CD4-positive, alpha-beta T cell (primary cell): ENCODE measurements around the gene TMEM150B. TPM values are rescaled to one million over a fixed set of nuclear protein-coding genes. Genes with fewer than 3 reads are reported as not detected.

Source experiments
- ATAC-seq: fragments of 200-7000 bp; cut with Tn5 transposase; one replicate; pipeline ENCODE4 v1.10.0; 2022; ENCODE audit warnings: mild to moderate bottlenecking; ENCODE audit not compliant: poor library complexity
- CTCF ChIA-PET: fragments of 350-600 bp; sonication (Branson Sonifier 250); formaldehyde crosslinking; loops from one replicate; lab custom pipeline; 2021; ENCODE audit warnings: antibody characterized with exemption, inconsistent platforms; lab: Charles Lee
- POLR2A ChIA-PET: fragments of 350-600 bp; sonication (Branson Sonifier 250); formaldehyde crosslinking; loops from one replicate; lab custom pipeline; 2021; ENCODE audit warnings: antibody characterized with exemption, inconsistent platforms; lab: Charles Lee
- DNase-seq, 14 experiments: peaks; one replicate each; pipeline ENCODE4 v3.0.0-alpha.2; 2013 to 2020; ENCODE audit warnings: mixed read lengths in 2 of 14
- H3K27ac ChIP-seq, 2 donors: one replicate each; pipeline versions ENCODE4 v1.5.1 to v1.7.0; 2013; ENCODE audit warnings: low read length in 2 of 2, low read depth in 1 of 2, mild to moderate bottlenecking in 1 of 2
- H3K27me3 ChIP-seq, 2 experiments: 1 replicate in 1 of 2; 2 replicates in 1 of 2; pipeline versions ENCODE4 v1.6.1 to v1.7.0; 2013; ENCODE audit warnings: low read length in 2 of 2, control low read depth in 1 of 2, mild to moderate bottlenecking in 1 of 2, moderate library complexity in 1 of 2; ENCODE audit not compliant: insufficient read depth in 2 of 2, control insufficient read depth in 1 of 2
- H3K36me3 ChIP-seq: one replicate; pipeline ENCODE4 v1.6.1; 2013; ENCODE audit warnings: low read length, control low read depth; ENCODE audit not compliant: insufficient read depth
- H3K4me1 ChIP-seq: one replicate; pipeline ENCODE4 v1.6.1; 2013; ENCODE audit warnings: low read length, control low read depth; ENCODE audit not compliant: insufficient read depth
- H3K4me3 ChIP-seq: one replicate; pipeline ENCODE4 v1.5.1; 2013; ENCODE audit warnings: mild to moderate bottlenecking, low read length, moderate library complexity
- H3K9me3 ChIP-seq, 2 experiments: 1 replicate in 1 of 2; 2 replicates in 1 of 2; pipeline versions ENCODE4 v1.6.1 to v1.7.0; 2013; ENCODE audit warnings: low read length in 2 of 2, mild to moderate bottlenecking in 2 of 2, control low read depth in 1 of 2, moderate library complexity in 1 of 2; ENCODE audit not compliant: control insufficient read depth in 1 of 2, insufficient read depth in 1 of 2
- H3K27ac Mint-ChIP-seq: one replicate; pipeline ENCODE4 v1.8.0; 2020; ENCODE audit warnings: mixed read lengths
- H3K27me3 Mint-ChIP-seq: one replicate; pipeline ENCODE4 v1.8.0; 2021; ENCODE audit warnings: mixed read lengths
- H3K36me3 Mint-ChIP-seq: one replicate; pipeline ENCODE4 v1.8.0; 2021; ENCODE audit warnings: low read depth, mixed read lengths
- H3K4me1 Mint-ChIP-seq: one replicate; pipeline ENCODE4 v1.8.0; 2021; ENCODE audit warnings: low read depth, mixed read lengths
- H3K4me3 Mint-ChIP-seq: one replicate; pipeline ENCODE4 v1.8.0; 2020; ENCODE audit warnings: mild to moderate bottlenecking, mixed read lengths
- H3K9me3 Mint-ChIP-seq: one replicate; pipeline ENCODE4 v1.8.0; 2020; ENCODE audit warnings: mixed read lengths
- intact Hi-C, 2 experiments: fragments of 100-400 bp; cut with DNase I in 1 of 2; cut with micrococcal nuclease in 1 of 2; formaldehyde crosslinking; loops; one replicate each; pipeline versions ENCODE4 v1.15.1 to v1.9.0; 2023 to 2025; cut with DNase I, micrococcal nuclease
- total RNA-seq, 174 experiments: library from RNA in 2 of 174; stranded (reverse) in 2 of 174; gene quantifications; one replicate each; pipeline ENCODE4 v1.2.3 and lab custom pipeline; 2021 to 2026
- TF ChIP-seq, protein P1 (sequence below): fragments of 200-600 bp; IDR thresholded peaks from one replicate; pipeline ENCODE4 v1.8.0; 2022; ENCODE audit warnings: antibody characterized with exemption, mild to moderate bottlenecking

Gene TMEM150B
- total RNA-seq, 2 experiments from 2014 or later = not detected

DNA sequence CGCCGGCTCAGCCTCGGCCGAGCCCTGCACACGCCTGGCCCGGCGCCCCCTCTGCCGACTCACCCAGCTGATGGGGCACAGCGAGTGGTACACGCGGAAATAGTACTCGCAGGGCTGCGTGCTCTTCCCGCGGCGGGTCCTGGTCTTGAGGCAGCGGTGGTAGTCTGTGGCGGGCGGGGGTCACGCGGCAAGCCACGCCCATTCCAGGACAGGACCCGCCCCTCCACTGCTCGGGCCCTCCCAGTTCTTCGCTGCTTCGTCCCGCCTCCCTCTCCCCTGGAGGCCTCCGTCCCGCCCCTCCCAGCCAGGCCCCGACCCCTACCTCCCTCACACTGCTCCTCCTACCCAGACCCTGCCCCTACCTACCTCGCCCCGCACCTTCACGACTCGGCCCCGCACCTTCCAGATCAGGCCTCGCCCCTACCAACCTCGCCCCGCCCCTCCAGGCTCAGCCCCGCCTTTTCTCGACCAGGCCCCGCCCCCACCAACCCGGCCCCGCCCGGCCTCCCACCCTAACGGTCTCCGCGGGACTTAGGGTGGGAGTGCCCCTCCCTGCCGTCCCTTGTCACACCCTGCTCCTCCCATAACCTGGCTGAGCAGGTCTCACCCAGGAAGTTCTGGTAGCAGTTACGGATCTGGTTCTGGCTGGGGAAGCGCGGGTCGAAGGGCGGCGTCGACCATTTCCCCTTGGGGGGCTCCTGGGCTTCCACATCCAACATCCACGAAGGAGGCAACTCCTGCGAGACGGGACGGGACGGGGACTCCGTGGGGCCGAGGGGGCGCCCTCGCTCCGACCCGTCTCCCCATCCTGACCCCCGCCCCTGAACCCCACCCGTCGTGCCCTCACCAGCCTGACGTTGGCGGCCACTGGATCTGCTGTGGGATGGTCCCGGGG is 28.9 kb upstream of the TMEM150B start:
- Histone ChIP-seq H3K4me1 (peaks cover 29% of the 10 kb centered on the region), H3K36me3 (no peaks in the 10 kb centered on the region), H3K27me3 (peaks cover 34% of the 10 kb centered on the region in 2 experiments), H3K4me3 (peak overlapping the region; percentile 54), H3K9me3 (peaks cover 0 to 27% of the 10 kb centered on the region in 2 experiments), H3K27ac (no peak overlapping the region)
- ChIA-PET POLR2A (interaction anchor here (1.4 kb wide), 1 partner anchor 30 kb away, joined by 6 read pairs; the partner anchor contains the start of gene TMEM238), CTCF (no interaction called here)
- Mint-ChIP-seq H3K27ac (no peak overlapping the region), H3K4me1 (peaks cover 25% of the 10 kb centered on the region), H3K27me3 (peaks cover 58% of the 10 kb centered on the region), H3K4me3 (peak overlapping the region; percentile 51), H3K9me3 (no peaks in the 10 kb centered on the region), H3K36me3 (no peaks in the 10 kb centered on the region)
- ATAC-seq (peak; percentile 67), DNase-seq (peak; percentile 30 to 85 (median 60))
- TF ChIP-seq, protein P1, sequence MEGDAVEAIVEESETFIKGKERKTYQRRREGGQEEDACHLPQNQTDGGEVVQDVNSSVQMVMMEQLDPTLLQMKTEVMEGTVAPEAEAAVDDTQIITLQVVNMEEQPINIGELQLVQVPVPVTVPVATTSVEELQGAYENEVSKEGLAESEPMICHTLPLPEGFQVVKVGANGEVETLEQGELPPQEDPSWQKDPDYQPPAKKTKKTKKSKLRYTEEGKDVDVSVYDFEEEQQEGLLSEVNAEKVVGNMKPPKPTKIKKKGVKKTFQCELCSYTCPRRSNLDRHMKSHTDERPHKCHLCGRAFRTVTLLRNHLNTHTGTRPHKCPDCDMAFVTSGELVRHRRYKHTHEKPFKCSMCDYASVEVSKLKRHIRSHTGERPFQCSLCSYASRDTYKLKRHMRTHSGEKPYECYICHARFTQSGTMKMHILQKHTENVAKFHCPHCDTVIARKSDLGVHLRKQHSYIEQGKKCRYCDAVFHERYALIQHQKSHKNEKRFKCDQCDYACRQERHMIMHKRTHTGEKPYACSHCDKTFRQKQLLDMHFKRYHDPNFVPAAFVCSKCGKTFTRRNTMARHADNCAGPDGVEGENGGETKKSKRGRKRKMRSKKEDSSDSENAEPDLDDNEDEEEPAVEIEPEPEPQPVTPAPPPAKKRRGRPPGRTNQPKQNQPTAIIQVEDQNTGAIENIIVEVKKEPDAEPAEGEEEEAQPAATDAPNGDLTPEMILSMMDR = no peak
- intact Hi-C loops = loop anchor here (1.0 to 5.0 kb wide), 3 partner anchors 14 to 33 kb away; partner anchors contain the start of genes KMT5C (in 1 of the 2) and RPL28 (in 1 of the 2)

DNA sequence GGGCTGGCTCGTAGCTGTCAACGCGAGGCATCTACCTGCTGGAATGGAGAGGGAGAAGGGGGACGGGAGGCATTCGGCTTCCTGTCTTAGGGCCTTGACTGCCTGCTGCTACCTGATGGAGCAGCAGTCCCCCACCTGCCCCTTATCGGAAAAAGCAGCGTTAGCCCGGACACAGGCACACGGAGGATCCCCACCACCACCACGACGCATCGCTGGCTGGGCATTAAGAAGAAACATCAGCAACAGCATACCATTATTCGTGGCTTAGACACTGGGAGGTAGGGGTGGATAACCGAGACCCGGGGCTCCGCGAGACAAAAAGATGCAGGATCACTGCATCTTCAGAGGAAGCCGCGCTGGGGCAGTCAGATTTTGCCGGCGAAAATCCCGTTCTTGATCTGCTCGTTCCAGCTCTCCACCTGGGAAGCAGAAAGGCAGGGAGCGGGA is 28.2 kb upstream of the TMEM150B start:
- Mint-ChIP-seq H3K27ac (no peak overlapping the region), H3K36me3 (no peaks in the 10 kb centered on the region), H3K9me3 (no peaks in the 10 kb centered on the region), H3K27me3 (peaks cover 58% of the 10 kb centered on the region), H3K4me1 (peaks cover 25% of the 10 kb centered on the region), H3K4me3 (peak overlapping the region; percentile 70)
- TF ChIP-seq, protein P1 = no peak
- Histone ChIP-seq H3K4me1 (peaks cover 29% of the 10 kb centered on the region), H3K27ac (no peak overlapping the region), H3K4me3 (peak overlapping the region; percentile 54), H3K36me3 (no peaks in the 10 kb centered on the region), H3K27me3 (peaks cover 34% of the 10 kb centered on the region in 2 experiments), H3K9me3 (peaks cover 0 to 28% of the 10 kb centered on the region in 2 experiments)
- peak; percentile 12 for ATAC-seq
- ChIA-PET CTCF (no interaction called here), POLR2A (interaction anchor here (1.4 kb wide), 1 partner anchor 31 kb away, joined by 6 read pairs; the partner anchor contains the start of gene TMEM238)
- intact Hi-C loops = loop anchor here in 1 of 2 experiments (5.0 kb wide), 1 partner anchor 34 kb away; the partner anchor contains the start of gene RPL28
- DNase-seq = no peak

DNA sequence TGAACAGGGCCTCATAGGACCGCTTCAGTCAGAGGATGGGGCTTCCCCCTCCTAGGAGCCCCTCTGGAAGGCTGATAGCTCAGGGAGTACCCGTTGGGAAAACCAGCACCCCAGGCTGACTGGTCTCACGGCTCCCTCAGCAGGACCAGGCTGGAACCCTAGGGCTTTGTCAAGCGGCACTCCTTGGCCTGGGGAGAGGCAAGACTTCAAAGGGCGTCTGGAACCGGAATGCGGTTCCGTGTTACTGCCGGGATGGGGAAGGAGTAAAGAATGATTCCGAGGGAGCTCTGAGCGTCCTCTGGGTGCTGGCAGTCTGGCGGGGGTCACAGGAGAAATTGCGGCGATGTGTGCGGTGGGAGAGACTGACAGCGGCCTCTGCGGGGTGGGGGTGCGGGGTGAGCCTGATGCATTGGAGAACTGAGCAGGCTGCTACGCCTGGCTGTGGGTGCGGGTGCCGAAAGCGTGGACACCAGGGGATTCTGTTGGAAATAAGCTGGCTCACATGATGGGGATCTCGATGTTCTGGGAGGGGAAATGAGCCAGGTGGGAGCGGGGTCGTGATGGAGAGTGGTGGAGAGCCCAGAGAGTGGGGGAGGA is 27.5 kb upstream of the TMEM150B start:
- H3K27ac Mint-ChIP-seq = no peak overlapping the region
- ATAC-seq = no peak
- POLR2A ChIA-PET = interaction anchor here (0.6 to 1.4 kb wide), 3 partner anchors 8 to 32 kb away, joined by 3 to 6 read pairs (median 3); partner anchors contain the start of genes KMT5C and TMEM238

More for the DNA sequence above, 27.5 kb upstream of the TMEM150B start:
- H3K4me1 ChIP-seq = peaks cover 29% of the 10 kb centered on the region
- TF ChIP-seq, protein P1 = no peak
- CTCF ChIA-PET = interaction anchor here (1.3 kb wide), 1 partner anchor 13 kb away, joined by 3 read pairs; no protein-coding TSS in a partner anchor
- H3K4me3 ChIP-seq = no peak overlapping the region
- DNase-seq = no peak
- H3K9me3 Mint-ChIP-seq = no peaks in the 10 kb centered on the region
- no peak overlapping the region for H3K27ac ChIP-seq
- H3K4me3 Mint-ChIP-seq = peak overlapping the region; percentile 70
- no peaks in the 10 kb centered on the region for H3K36me3 Mint-ChIP-seq
- intact Hi-C loops = loop anchor here in 1 of 2 experiments (5.0 kb wide), 1 partner anchor 35 kb away; the partner anchor contains the start of gene RPL28
- peaks cover 25% of the 10 kb centered on the region for H3K4me1 Mint-ChIP-seq
- no peaks in the 10 kb centered on the region for H3K36me3 ChIP-seq
- H3K9me3 ChIP-seq = peaks cover 0 to 31% of the 10 kb centered on the region in 2 experiments
- peaks cover 58% of the 10 kb centered on the region for H3K27me3 Mint-ChIP-seq
- peaks cover 34% of the 10 kb centered on the region in 2 experiments for H3K27me3 ChIP-seq
